RWPE1 (cell line): ENCODE data around the gene UVRAG.

Source experiments
- CTCF ChIA-PET: fragments of 350-600 bp; sonication (Branson Sonifier 250); formaldehyde crosslinking; extraction: SDS; loops from one replicate; lab custom pipeline; 2021; lab: Yijun Ruan, JAX
- POLR2A ChIA-PET: fragments of 400-600 bp; formaldehyde crosslinking; extraction: SDS; loops from one replicate; lab custom pipeline; 2020; ENCODE audit warnings: antibody characterized with exemption; ENCODE audit not compliant: low non-redundant PET; lab: Yijun Ruan, JAX
- DNase-seq: peaks from one replicate; pipeline ENCODE4 v3.0.0; 2012; ENCODE audit warnings: low spot score
- H3K27ac ChIP-seq: fragments of 450-650 bp; 2 replicates; pipeline ENCODE4 v1.5.1; 2017
- TF ChIP-seq, protein P1 (sequence below): fragments of 450-650 bp; conservative IDR thresholded peaks from 2 replicates; pipeline ENCODE4 v1.5.1; 2017; ENCODE audit warnings: low read depth, mild to moderate bottlenecking

UVRAG gene

DNA sequence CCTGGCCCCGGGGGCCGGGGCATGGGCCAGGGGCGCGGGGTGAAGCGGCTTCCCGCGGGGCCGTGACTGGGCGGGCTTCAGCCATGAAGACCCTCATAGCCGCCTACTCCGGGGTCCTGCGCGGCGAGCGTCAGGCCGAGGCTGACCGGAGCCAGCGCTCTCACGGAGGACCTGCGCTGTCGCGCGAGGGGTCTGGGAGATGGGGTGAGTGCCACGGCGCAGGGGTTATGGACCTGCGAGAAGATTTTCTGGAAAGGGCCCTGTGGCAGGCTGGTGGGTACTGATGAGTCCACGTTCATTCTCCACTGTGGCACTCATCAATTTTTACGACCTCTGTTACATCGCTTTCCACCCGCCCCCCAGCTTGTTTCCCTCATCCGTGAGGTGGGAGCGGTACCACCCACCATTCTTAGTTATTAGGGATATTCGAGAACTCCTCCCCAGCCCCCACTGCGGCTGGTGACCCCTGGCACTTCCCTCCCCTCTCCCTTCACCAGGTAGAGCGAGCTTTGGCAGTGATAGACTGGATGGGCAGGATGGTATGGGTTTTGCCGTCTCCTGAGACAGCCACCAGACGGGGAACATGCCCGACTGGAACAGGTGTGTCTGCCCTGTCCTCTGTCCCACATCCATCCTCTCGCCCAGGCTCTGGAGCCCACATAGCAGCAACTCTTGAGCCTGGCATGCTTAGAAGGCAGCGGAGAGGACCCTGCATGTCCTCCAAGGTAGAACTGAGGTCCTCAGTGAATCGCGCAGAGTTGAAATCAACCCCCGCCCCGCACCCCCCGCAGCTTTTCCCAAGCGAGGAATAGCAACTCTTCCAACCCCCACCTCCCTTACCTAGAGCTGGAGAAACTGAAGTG lies 45.9 kb upstream of the UVRAG start:
- H3K27ac ChIP-seq: peak overlapping the region; percentile 44
- TF ChIP-seq, protein P1, sequence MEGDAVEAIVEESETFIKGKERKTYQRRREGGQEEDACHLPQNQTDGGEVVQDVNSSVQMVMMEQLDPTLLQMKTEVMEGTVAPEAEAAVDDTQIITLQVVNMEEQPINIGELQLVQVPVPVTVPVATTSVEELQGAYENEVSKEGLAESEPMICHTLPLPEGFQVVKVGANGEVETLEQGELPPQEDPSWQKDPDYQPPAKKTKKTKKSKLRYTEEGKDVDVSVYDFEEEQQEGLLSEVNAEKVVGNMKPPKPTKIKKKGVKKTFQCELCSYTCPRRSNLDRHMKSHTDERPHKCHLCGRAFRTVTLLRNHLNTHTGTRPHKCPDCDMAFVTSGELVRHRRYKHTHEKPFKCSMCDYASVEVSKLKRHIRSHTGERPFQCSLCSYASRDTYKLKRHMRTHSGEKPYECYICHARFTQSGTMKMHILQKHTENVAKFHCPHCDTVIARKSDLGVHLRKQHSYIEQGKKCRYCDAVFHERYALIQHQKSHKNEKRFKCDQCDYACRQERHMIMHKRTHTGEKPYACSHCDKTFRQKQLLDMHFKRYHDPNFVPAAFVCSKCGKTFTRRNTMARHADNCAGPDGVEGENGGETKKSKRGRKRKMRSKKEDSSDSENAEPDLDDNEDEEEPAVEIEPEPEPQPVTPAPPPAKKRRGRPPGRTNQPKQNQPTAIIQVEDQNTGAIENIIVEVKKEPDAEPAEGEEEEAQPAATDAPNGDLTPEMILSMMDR: no peak
- POLR2A ChIA-PET: no interaction called here
- CTCF ChIA-PET: interaction anchor here (0.6 to 1.3 kb wide), 3 partner anchors 9 to 63 kb away, joined by 3 to 5 read pairs (median 4); no protein-coding TSS in a partner anchor
- DNase-seq: peak; percentile 6

DNA sequence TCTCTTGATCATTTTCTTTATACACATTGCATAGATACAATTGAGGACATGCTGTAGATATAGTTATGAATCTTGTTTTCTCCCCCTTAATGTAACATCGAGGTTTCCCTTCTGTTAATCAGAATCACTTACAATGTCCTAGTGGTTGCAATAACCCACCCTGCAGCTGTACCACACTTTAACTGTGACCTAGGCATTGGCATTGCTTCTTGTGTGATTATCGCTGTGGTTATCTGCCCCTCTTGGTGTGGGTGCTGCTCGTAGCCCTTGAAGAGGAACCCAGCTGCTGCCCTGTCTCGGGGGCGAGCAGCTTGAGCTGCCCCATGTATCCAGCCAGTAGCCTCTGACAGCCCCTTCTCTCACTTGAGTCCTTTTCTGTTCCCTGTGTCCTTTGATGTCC lies 44.9 kb upstream of the UVRAG start:
- CTCF ChIA-PET: interaction anchor here (0.6 to 1.3 kb wide), 5 partner anchors 10 to 345 kb away, joined by 3 to 5 read pairs (median 4); no protein-coding TSS in a partner anchor
- POLR2A ChIA-PET: no interaction called here
- no peak for DNase-seq
- TF ChIP-seq, protein P1: no peak
- H3K27ac ChIP-seq: no peak overlapping the region

DNA sequence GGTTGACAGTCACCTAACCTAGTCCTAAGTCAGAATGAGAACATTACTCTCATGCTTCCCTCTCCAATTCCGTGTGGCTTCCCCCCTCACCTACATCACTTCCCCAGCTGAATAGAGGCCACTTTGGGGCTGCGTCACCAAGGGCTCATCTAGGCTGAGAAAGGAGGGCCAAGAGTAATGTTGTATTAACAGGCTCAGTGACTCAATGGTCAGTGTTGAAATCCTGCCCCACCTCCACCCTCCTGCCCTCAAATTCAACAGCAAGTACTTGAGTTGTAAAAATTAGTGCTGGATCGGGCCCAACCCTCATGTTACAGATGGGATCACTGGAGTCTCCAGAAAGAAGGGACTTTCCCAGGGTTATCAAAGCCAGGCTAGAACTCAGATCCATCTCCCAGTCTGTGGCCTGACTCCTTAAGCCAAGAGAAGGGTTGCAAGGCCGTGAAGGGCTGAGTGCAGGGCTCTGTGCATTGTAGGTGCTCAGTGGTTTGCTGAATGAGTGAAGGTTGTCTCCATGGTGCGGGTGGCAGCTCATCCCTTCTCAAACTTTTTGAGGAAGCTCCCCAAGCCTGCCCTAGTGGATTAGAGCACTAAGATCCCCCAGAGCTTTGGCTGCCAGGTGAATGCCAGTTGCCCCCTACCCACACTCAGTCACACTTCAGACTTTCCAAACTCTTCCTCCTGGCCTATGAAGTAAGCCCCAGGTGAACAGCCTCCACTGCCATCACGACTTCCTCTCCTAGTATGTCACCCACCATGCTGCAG lies 43.2 kb upstream of the UVRAG start:
- TF ChIP-seq, protein P1: no peak
- peak; percentile 60 for DNase-seq
- ChIA-PET CTCF (interaction anchor here (0.8 to 1.0 kb wide), 2 partner anchors 11 to 52 kb away, joined by 3 to 4 read pairs; no protein-coding TSS in a partner anchor), POLR2A (no interaction called here)
- H3K27ac ChIP-seq: peak overlapping the region; percentile 28; the same call in 1 of the 2 replicates

DNA sequence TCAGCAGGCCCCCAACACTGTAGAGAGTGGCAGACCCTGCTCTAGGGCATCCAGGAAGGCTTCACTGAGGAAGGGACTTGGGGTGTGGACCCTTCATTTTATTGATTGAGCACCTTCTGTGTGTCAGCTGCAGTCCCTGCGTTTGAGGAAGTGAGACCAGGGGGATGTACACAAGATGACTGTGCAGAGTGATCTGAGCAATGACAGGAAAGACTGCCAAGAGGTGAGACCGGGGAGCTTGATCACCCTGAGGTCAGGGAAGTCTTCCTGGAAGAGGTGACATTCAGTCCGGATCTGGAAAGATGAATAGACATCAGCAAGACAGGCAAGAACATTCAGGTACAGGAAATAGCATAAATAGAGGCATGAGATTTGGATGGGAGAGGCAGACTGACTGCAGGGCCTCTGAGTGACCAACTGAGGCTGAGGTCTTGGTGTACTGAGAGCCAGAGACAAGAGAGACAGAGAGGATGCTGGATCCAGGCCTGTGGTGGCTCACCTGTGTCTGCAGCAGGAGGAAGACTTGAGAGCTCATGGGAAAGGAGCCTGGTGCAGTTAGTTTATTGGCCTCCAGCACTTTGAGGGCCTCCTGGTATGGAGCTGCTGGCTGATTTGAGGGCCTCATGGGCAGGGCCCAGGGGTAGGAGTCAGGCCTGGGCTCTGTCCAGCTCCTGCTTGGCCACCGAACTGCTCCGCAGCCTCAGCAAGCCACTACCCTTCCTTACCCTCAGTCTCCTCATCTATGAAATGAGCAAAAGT lies 41.2 kb upstream of the UVRAG start:
- CTCF ChIA-PET: interaction anchor here (0.6 kb wide), 1 partner anchor 379 kb away, joined by 4 read pairs; no protein-coding TSS in a partner anchor
- H3K27ac ChIP-seq: no peak overlapping the region

DNA sequence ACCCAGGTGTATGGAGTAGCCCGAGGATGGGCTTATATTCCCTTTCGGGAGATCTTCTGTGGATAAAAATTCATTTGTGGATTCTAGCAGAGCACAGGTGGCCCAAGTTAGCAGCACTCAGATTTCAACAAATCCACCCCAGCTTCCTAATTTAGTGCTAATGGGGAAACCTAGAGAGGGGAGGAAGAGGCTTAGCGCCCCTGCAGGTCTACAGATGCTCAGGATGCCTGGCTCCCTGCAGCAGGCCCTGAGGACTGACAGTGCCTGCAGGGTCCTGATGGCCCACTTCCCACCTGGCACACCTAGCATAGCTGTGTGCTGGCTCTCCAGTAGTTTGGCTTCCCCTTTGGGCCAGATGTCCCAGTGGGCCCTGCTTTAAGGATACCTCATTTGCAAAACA lies 40.0 kb upstream of the UVRAG start:
- CTCF ChIA-PET: no interaction called here

More for the DNA sequence above, 41.2 kb upstream of the UVRAG start:
- POLR2A ChIA-PET: no interaction called here
- TF ChIP-seq, protein P1: no peak
- no peak for DNase-seq

More for the DNA sequence above, 40.0 kb upstream of the UVRAG start:
- TF ChIP-seq, protein P1: no peak
- POLR2A ChIA-PET: no interaction called here
- no peak overlapping the region for H3K27ac ChIP-seq
- no peak for DNase-seq
